GM19239 (cell line): ENCODE data around the gene NCOA6.
"Not testable (repeated sequence)": the region's sequence is repeated elsewhere in the genome, so short reads cannot be mapped to it uniquely, and the experiment has no call there.

Experiments
- DNase-seq: peaks from one replicate; pipeline ENCODE4 v3.0.0; 2011; ENCODE audit warnings: low spot score; ENCODE audit not compliant: insufficient read length
- FAIRE-seq: peaks from 2 replicates; lab custom pipeline; 2011; peaks lifted over from hg19 to GRCh38; lab: Jason Lieb, UNC

The NCOA6 gene

DNA sequence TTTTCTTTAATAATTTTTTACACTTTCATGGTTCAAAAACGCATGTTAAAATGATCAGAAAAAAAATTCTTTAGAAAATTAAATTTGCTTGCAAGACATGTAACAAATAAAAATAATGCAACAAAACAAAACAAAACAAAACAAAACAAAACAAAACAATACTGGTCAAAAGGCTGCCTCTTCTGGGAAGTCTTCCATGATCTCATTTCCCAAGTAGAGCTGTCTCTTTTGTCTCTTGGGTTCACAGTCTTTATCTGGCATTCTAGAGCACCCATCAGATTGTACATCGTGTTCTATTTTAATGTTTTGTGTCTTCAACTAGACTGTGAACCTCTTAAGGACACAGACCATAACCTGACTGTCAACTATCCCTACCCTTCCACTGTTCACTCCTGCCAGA, 96.0 kb downstream of the NCOA6 start:
- FAIRE-seq (no peak), DNase-seq (no peak)

DNA sequence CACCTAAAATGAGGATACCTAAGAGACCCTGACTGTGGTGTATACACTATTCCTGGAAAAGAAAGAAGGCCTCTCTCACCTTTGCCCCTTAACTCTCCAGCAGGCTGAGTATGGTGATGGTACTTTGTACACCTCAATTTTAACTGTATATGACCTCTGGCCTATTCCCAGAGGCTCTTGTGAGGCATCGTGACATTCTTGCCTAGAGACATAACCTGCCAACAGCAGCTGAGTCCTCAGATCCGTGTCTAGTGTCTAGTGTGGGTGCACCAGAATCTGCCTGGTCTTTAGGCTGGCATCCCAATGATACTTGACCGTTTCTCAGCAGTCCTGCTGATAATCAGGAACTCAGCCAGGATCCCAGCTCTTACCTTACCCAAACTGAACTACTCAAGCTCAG, 101.3 kb downstream of the NCOA6 start:
- FAIRE-seq: no peak
- no peak for DNase-seq

DNA sequence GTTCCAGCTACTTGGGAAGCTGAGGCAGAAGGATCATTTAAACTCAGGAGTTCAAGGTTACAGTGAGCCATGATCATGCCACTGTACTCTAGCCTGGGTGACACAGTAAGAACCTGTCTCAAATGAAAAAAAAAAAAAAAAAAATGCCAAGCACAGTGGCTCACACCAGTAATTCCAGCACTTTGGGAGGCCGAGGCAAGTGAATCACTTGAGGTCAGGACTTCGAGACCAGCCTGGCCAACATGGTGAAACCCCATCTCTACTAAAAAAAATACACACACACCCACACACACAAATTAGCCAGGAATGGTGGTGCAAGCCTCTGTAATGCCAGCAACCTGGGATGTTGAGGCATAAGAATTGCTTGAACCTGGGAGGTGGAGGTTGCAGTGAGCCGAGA, 102.9 kb downstream of the NCOA6 start:
- FAIRE-seq: not testable (repeated sequence)

GRCh38 chr20:34720266-34720665, 105.2 kb downstream of the NCOA6 start:
- DNase-seq: no peak
- peak; percentile 64 for FAIRE-seq

More for the DNA sequence above, 102.9 kb downstream of the NCOA6 start:
- DNase-seq: not testable (repeated sequence)

GRCh38 chr20:34719242-34720017, 106.0 kb downstream of the NCOA6 start:
- peak; percentile 86 for FAIRE-seq
- DNase-seq: not testable (repeated sequence)

DNA sequence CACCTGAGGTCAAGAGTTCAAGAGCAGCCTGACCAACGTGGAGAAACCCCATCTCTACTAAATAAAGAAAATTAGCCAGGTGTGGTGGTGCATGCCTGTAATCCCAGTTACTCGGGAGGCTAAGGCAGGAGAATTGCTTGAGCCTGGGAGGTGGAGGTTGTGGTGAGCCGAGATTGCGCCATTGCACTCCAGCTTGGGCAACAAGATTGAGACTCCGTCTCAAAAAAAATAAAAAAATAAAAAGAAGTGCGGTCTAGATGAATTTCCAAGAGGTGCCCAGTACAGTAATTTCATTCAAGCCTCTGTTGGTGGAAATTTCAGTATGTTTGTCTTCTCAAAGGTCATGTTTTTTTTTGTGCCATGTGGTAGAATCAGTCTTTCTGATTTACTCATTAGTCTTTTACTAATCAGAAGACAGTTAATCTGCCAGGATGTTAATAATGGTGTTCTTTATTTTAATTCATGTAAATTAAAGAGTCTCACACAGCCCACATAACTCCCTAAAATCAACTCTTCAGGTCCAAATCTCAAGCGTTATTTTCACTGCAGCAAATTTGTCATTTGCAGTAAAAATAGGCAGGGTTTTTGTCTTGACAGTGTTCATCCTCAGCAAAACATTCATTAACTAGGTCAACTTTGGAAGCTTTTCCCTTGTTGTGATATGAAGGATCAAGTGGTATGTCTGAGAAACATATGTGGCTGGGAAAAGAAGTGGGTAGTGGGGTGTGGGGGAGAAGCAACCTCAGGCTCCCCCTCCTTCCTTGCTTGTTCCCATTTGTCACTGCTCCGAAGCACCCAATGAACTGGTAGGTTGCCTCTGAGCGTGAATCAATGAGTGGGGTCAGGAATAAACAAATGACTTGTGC, 108.0 kb downstream of the NCOA6 start:
- FAIRE-seq (no peak), DNase-seq (no peak)

- DNase-seq: no peak
- FAIRE-seq: no peak
These were observed 108.6 kb downstream of the NCOA6 start for GRCh38 chr20:34716921-34717229.

- FAIRE-seq: no peak
These were observed 110.1 kb downstream of the NCOA6 start for GRCh38 chr20:34715384-34715783.

GRCh38 chr20:34713944-34714515, 111.4 kb downstream of the NCOA6 start:
- FAIRE-seq, DNase-seq: not testable (repeated sequence)

More at GRCh38 chr20:34715384-34715783, 110.1 kb downstream of the NCOA6 start:
- no peak for DNase-seq

DNA sequence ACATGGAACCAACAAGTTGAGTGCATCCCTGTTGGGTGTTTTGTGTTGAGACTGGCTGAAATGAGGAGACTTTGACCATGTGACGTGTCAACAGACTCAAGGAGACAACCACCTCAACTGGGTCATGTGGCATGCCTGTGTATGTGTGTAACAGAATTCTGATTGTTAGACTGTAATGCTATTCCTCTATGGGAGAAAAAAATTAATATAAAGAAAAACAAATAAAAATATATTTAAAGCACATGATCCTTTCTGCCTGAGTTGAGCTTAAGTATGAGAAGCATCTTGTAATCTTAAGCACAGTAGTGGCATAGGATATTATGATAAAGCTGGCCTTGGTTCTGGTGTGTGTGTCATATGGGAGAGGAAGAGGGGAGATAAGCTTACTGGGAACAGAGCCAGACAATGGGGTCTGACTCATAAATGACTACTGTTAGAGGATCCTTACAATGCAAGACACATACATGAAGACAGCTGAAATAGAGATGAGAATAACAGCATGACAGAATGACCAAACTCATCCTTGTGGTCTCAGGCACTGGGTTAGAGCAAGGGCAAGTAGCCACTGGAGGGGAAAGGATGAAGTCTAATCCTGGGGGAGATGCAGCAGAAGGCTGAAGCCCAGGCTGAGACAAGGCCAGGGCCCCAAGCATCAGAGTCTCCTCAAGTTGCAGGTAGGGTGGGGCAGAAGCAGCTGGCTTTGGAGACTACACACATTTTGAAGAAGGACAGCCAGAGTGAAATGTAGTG, 112.1 kb downstream of the NCOA6 start:
- FAIRE-seq (no peak), DNase-seq (no peak)

- DNase-seq: no peak
- no peak for FAIRE-seq
These were observed 112.8 kb downstream of the NCOA6 start for GRCh38 chr20:34712525-34713192.

DNA sequence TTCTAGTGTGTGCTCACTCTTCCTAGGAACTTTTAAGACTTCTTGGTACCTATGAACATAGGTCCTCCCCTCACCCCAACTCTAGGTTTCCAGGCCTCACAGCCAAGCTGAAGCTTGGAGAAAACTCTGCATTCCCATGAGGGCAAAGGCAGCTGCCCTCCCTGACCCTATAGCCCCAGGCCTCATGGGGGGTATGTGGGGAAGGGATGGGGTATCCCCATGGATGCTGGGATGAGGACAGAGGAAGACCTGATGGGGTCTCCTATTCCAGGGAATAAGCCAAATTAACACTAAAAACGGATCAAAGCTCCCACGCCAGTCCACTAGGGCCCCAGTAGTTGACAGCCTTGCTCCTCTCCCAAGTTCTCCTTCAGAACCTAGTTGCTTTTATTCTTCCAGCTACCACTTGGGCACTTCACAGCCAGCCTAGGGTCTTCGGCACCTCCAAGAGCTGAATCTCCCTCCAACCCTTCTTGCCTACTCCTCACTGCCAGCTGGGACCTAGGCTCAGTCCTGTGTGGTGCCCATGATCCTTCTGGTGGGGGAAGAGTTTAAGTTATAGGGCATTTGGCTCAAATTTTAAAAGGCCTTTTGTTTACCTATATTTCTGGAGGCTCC, 113.5 kb downstream of the NCOA6 start:
- no peak for FAIRE-seq
- DNase-seq: no peak

- FAIRE-seq: no peak
- DNase-seq: no peak
These were observed 114.4 kb downstream of the NCOA6 start for GRCh38 chr20:34710861-34711574.

DNA sequence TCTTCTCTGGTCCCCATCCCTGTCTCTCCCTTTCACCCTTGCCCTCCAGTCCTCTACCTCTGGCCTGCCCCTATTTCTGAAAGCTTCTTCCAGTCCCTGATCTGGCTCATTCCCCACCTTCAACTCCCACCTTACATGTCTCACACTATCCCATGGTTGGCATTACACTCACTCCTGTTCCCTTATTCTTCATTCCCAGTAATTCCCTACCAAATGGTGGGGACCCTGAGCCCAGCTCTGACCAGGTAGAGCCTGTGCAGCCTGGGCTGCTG, 114.9 kb downstream of the NCOA6 start:
- DNase-seq (no peak), FAIRE-seq (no peak)

DNA sequence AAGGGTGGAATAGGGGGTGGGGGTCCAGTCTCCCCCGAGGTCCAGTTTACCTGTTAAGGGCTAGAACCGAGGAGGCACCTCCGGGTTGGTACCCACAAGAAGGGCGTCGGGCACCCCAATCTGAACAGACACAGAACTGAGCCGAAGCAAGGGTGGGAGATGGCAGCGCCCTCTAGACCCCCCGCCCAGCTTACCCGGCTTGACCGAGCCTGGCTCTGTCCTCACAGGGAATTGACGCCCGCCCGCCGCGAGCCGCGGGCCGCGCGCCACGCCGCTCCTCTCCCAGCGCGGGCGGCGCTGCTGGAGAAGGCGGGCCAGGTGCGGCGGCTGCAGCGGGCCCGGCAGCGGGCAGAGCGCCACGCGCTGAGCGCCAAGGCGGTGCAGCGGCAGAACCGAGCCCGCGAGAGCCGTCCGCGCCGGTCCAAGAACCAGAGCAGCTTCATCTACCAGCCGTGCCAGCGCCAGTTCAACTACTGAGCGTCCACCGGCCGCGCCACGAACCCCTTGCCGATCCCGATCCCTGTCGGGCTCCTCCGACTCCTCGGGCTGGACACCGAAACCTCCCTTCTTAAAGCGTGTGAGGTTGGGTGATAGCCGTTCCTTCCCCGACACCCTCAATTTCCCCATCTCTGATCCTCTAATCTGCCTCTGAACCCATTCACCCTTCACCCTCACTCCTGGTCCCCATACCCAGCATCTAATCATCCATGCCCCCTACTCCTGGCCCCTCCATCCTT, 115.5 kb downstream of the NCOA6 start:
- peak; percentile 83 for DNase-seq
- FAIRE-seq: no peak

DNA sequence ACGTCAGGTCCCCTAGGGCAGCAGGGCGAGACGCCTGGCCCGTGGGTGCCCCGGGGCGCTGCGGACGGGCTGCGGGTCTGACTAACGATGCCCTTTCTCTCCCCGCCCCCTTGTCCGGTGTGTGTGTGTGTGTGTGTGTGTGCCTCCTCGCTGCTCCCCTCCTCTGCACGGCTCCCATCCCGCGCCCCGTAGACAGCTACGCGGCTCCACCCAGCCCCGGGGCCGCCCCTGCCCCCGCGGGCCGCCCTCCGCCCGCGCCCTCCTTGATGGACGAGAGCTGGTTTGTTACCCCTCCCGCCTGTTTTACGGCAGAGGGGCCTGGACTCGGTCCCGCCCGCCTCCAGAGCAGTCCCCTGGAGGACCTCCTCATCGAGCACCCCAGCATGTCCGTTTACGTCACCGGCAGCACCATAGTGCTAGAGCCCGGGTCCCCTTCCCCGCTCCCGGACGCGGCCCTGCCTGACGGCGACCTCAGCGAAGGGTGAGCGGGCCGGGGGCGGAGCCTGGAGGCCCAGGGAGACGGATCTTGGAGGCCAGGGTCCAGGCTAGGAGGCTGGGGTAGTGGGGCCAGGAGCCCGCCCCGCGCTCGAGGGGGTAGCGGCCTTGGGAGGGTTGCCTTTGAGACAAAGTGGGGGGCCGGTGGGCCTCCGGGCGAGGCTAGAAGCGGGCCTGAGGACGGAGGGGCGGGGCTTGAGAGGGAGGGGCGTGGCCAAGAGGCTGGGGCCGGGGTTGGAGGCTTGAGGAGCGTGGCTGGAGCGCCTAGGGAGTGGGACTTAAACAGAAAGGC, 116.2 kb downstream of the NCOA6 start:
- peak; percentile 85 for DNase-seq
- no peak for FAIRE-seq

- DNase-seq (no peak), FAIRE-seq (peak; percentile 47)
These were observed 116.8 kb downstream of the NCOA6 start for GRCh38 chr20:34708621-34709043.
